Measurements from ENCODE around the gene M6PR. TPM values are rescaled to one million over a fixed set of nuclear protein-coding genes. Genes with fewer than 3 reads are reported as not detected.
"Not testable (repeated sequence)": the region's sequence is repeated elsewhere in the genome, so short reads cannot be mapped to it uniquely, and the experiment has no call there.

Gene M6PR
- total RNA-seq, 2 experiments from 2014 or later = 150 to 164 TPM

GRCh38 chr12:8932464-8932863 lies 17.0 kb downstream of the M6PR start:
- H3K9me3 Mint-ChIP-seq; H3K27me3 Mint-ChIP-seq; POLR2A ChIA-PET; DNase-seq; intact Hi-C loops (cut with micrococcal nuclease); H3K27ac Mint-ChIP-seq; H3K4me3 Mint-ChIP-seq; H3K4me1 Mint-ChIP-seq (ENCODE audit: low read depth): not testable (repeated sequence)
- peaks cover 20% of the 10 kb centered on the region for H3K36me3 Mint-ChIP-seq
- CTCF ChIA-PET = interaction anchor here (1.0 kb wide), 1 partner anchor 116 kb away, joined by 3 read pairs; no protein-coding TSS in a partner anchor

- H3K36me3 Mint-ChIP-seq = peaks cover 12% of the 10 kb centered on the region
- DNase-seq; H3K4me1 Mint-ChIP-seq (ENCODE audit: low read depth); H3K27ac Mint-ChIP-seq; CTCF ChIA-PET; H3K4me3 Mint-ChIP-seq; H3K27me3 Mint-ChIP-seq; H3K9me3 Mint-ChIP-seq; intact Hi-C loops (cut with micrococcal nuclease): not testable (repeated sequence)
- POLR2A ChIA-PET = interaction anchor here (0.6 kb wide), 1 partner anchor 21 kb away, joined by 3 read pairs; no protein-coding TSS in a partner anchor
Measured at GRCh38 chr12:8930655-8931323, 18.7 kb downstream of the M6PR start.

- Mint-ChIP-seq H3K4me3 (no peak overlapping the region), H3K27me3 (no peaks in the 10 kb centered on the region), H3K27ac (no peak overlapping the region), H3K4me1 (ENCODE audit: low read depth) (no peaks in the 10 kb centered on the region), H3K36me3 (peaks cover 11% of the 10 kb centered on the region), H3K9me3 (no peaks in the 10 kb centered on the region)
- ChIA-PET POLR2A (no interaction called here), CTCF (interaction anchor here (1.1 to 1.2 kb wide), 2 partner anchors 127 to 128 kb away, joined by 3 to 4 read pairs; no protein-coding TSS in a partner anchor)
- intact Hi-C loops (cut with micrococcal nuclease) = no loop called here
- DNase-seq = no peak
Measured at GRCh38 chr12:8922544-8922943, 26.9 kb downstream of the M6PR start.

- H3K27me3 Mint-ChIP-seq; H3K9me3 Mint-ChIP-seq; H3K27ac Mint-ChIP-seq; intact Hi-C loops (cut with micrococcal nuclease); H3K4me3 Mint-ChIP-seq; DNase-seq; H3K4me1 Mint-ChIP-seq (ENCODE audit: low read depth): not testable (repeated sequence)
- H3K36me3 Mint-ChIP-seq = peaks cover 11% of the 10 kb centered on the region
- ChIA-PET CTCF (interaction anchor here (0.6 to 1.8 kb wide), 3 partner anchors 7 to 130 kb away, joined by 3 to 4 read pairs (median 4); no protein-coding TSS in a partner anchor), POLR2A (interaction anchor here (1.2 kb wide), 1 partner anchor 30 kb away, joined by 4 read pairs; the partner anchor contains the start of gene M6PR)
Measured at GRCh38 chr12:8919643-8920042, 29.8 kb downstream of the M6PR start.

GRCh38 chr12:8917751-8918150 lies 31.7 kb downstream of the M6PR start:
- Mint-ChIP-seq H3K4me1 (ENCODE audit: low read depth) (peaks cover 7% of the 10 kb centered on the region), H3K9me3 (no peaks in the 10 kb centered on the region), H3K36me3 (peaks cover 11% of the 10 kb centered on the region), H3K4me3 (no peak overlapping the region), H3K27me3 (no peaks in the 10 kb centered on the region), H3K27ac (no peak overlapping the region)
- intact Hi-C loops (cut with micrococcal nuclease) = no loop called here
- DNase-seq = no peak
- CTCF ChIA-PET = interaction anchor here (1.1 to 2.1 kb wide), 3 partner anchors 18 to 132 kb away, joined by 3 to 7 read pairs (median 5); no protein-coding TSS in a partner anchor
- POLR2A ChIA-PET = no interaction called here

GRCh38 chr12:8917031-8917430 lies 32.4 kb downstream of the M6PR start:
- peaks cover 8% of the 10 kb centered on the region for H3K36me3 Mint-ChIP-seq
- no peaks in the 10 kb centered on the region for H3K9me3 Mint-ChIP-seq
- no peak for DNase-seq
- intact Hi-C loops (cut with micrococcal nuclease) = no loop called here
- peaks cover 7% of the 10 kb centered on the region for H3K4me1 Mint-ChIP-seq (ENCODE audit: low read depth)
- no peaks in the 10 kb centered on the region for H3K27me3 Mint-ChIP-seq
- CTCF ChIA-PET = interaction anchor here (0.9 to 2.1 kb wide), 4 partner anchors 19 to 132 kb away, joined by 3 to 7 read pairs (median 4); partner anchors contain the start of gene M6PR
- POLR2A ChIA-PET = interaction anchor here (1.0 kb wide), 1 partner anchor 33 kb away, joined by 3 read pairs; the partner anchor contains the start of gene M6PR
- no peak overlapping the region for H3K27ac Mint-ChIP-seq
- no peak overlapping the region for H3K4me3 Mint-ChIP-seq

GRCh38 chr12:8916154-8916553 lies 33.3 kb downstream of the M6PR start:
- peaks cover 4% of the 10 kb centered on the region for H3K36me3 Mint-ChIP-seq
- DNase-seq = no peak
- H3K4me3 Mint-ChIP-seq = no peak overlapping the region
- H3K9me3 Mint-ChIP-seq = no peaks in the 10 kb centered on the region
- intact Hi-C loops (cut with micrococcal nuclease) = no loop called here
- POLR2A ChIA-PET = interaction anchor here (1.0 kb wide), 1 partner anchor 34 kb away, joined by 3 read pairs; the partner anchor contains the start of gene M6PR
- CTCF ChIA-PET = interaction anchor here (0.9 to 2.7 kb wide), 3 partner anchors 26 to 135 kb away, joined by 3 to 16 read pairs (median 7); partner anchors contain the start of gene M6PR
- H3K4me1 Mint-ChIP-seq (ENCODE audit: low read depth) = peaks cover 7% of the 10 kb centered on the region
- no peak overlapping the region for H3K27ac Mint-ChIP-seq
- no peaks in the 10 kb centered on the region for H3K27me3 Mint-ChIP-seq

GRCh38 chr12:8914716-8915526 lies 34.5 kb downstream of the M6PR start:
- intact Hi-C loops (cut with micrococcal nuclease) = loop anchor here (1.0 kb wide), 1 partner anchor 34 kb away; the partner anchor contains the start of gene M6PR
- POLR2A ChIA-PET = interaction anchor here (0.9 to 1.7 kb wide), 3 partner anchors 32 to 35 kb away, joined by 3 to 8 read pairs (median 4); partner anchors contain the start of gene M6PR

GRCh38 chr12:8914033-8914715 lies 35.3 kb downstream of the M6PR start, which contains the start of gene PHC1:
TSS of gene PHC1 (plus strand) at chr12:8914509. CDS start at chr12:8917678, 3,169 bp downstream.
- H3K36me3 Mint-ChIP-seq; H3K9me3 Mint-ChIP-seq; H3K4me1 Mint-ChIP-seq (ENCODE audit: low read depth); H3K27me3 Mint-ChIP-seq: not testable (repeated sequence)
- Mint-ChIP-seq H3K27ac (peak within 1 kb of the TSS; percentile 84), H3K4me3 (peak within 1 kb of the TSS; percentile 78)
- ChIA-PET POLR2A (interaction anchor here (0.9 to 1.7 kb wide), 3 partner anchors 33 to 36 kb away, joined by 3 to 8 read pairs (median 4); partner anchors contain the start of gene M6PR), CTCF (interaction anchor here (0.7 to 2.7 kb wide), 10 partner anchors 24 to 135 kb away, joined by 3 to 16 read pairs (median 5); partner anchors contain the start of gene M6PR)
- intact Hi-C loops (cut with micrococcal nuclease) = loop anchor here (1.0 kb wide), 1 partner anchor 35 kb away; the partner anchor contains the start of gene M6PR
- peak; percentile 83 for DNase-seq

More at GRCh38 chr12:8914716-8915526, 34.5 kb downstream of the M6PR start:
- no peaks in the 10 kb centered on the region for H3K27me3 Mint-ChIP-seq
- CTCF ChIA-PET = interaction anchor here (1.0 to 2.7 kb wide), 6 partner anchors 25 to 135 kb away, joined by 4 to 16 read pairs (median 5); partner anchors contain the start of gene M6PR
- DNase-seq = peak; percentile 74
- no peak overlapping the region for H3K4me3 Mint-ChIP-seq
- no peaks in the 10 kb centered on the region for H3K9me3 Mint-ChIP-seq
- no peak overlapping the region for H3K27ac Mint-ChIP-seq
- H3K36me3 Mint-ChIP-seq = peaks cover 2% of the 10 kb centered on the region
- H3K4me1 Mint-ChIP-seq (ENCODE audit: low read depth) = peaks cover 7% of the 10 kb centered on the region

GRCh38 chr12:8913702-8914032 lies 35.8 kb downstream of the M6PR start:
- POLR2A ChIA-PET = interaction anchor here (1.5 to 1.7 kb wide), 2 partner anchors 35 to 36 kb away, joined by 4 to 8 read pairs; partner anchors contain the start of gene M6PR
- Mint-ChIP-seq H3K27ac (peak overlapping the region; percentile 84), H3K36me3 (no peaks in the 10 kb centered on the region), H3K27me3 (no peaks in the 10 kb centered on the region), H3K9me3 (no peaks in the 10 kb centered on the region), H3K4me1 (ENCODE audit: low read depth) (peaks cover 7% of the 10 kb centered on the region), H3K4me3 (peak overlapping the region; percentile 78)
- DNase-seq = no peak
- CTCF ChIA-PET = interaction anchor here (0.7 to 2.7 kb wide), 8 partner anchors 23 to 136 kb away, joined by 3 to 16 read pairs (median 5); partner anchors contain the start of gene M6PR
- intact Hi-C loops (cut with micrococcal nuclease) = loop anchor here (1.0 kb wide), 1 partner anchor 36 kb away; the partner anchor contains the start of gene M6PR

GRCh38 chr12:8912914-8913313 lies 36.5 kb downstream of the M6PR start:
- Mint-ChIP-seq H3K36me3 (no peaks in the 10 kb centered on the region), H3K9me3 (no peaks in the 10 kb centered on the region), H3K4me3 (no peak overlapping the region), H3K27me3 (no peaks in the 10 kb centered on the region), H3K4me1 (ENCODE audit: low read depth) (peaks cover 7% of the 10 kb centered on the region), H3K27ac (no peak overlapping the region)
- POLR2A ChIA-PET = interaction anchor here (0.6 kb wide), 1 partner anchor 940 kb away, joined by 4 read pairs; no protein-coding TSS in a partner anchor
- intact Hi-C loops (cut with micrococcal nuclease) = no loop called here
- CTCF ChIA-PET = interaction anchor here (0.7 to 2.4 kb wide), 10 partner anchors 8 to 1599 kb away, joined by 3 to 11 read pairs (median 4); no protein-coding TSS in a partner anchor
- peak; percentile 21 for DNase-seq
